Measurements from ENCODE around the gene CACNA2D3. TPM values are rescaled to one million over a fixed set of nuclear protein-coding genes. Genes with fewer than 3 reads are reported as not detected.

CACNA2D3 gene
- total RNA-seq, 1 donor from 2014 or later: not detected

DNA sequence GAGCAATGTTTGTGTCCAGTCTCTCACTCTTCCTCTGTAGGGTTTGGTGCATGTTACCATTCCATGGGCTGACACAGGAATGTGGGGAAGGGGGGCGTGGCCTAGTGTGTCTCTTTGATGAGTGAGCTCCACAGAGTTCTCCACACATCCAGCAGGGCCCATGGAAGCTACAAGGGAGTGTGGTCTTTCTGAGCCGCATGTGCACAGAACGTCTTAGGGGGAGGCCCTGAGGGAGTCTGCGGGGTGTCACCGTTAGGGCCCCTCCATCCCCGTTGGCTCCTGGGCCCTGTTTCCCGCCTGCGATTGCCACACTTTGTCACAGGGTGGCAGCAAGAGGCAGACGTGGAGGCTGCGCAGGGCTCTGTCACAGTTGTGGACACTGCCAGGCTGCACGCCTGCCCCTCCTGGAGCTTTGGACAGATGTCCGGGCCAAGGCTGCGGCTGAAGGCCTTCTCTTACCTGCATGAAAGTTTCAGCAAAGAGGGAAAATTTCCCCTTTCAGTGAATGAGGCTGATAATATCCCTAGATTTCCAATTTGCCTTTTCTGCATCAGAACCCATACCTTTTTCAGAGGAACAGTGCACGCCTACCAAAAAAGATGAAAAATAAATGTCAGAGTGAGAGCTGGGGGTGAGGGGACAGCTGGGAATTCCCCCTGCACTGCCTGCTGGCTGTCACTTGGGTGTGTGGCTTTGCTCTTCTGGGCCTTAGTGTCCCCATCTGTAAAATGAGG is 24.3 kb downstream of the CACNA2D3 start:
- H3K4me3 ChIP-seq: no peak overlapping the region
- H3K4me1 ChIP-seq: no peaks in the 10 kb centered on the region
- DNase-seq (ENCODE audit: low spot score): peak; percentile 85
- H3F3A ChIP-seq (ENCODE audit: low read depth): no peaks in the 10 kb centered on the region
- TF ChIP-seq EZH2 (IDR thresholded peaks at IDR 0.05): no peak
- TF ChIP-seq, protein P1, sequence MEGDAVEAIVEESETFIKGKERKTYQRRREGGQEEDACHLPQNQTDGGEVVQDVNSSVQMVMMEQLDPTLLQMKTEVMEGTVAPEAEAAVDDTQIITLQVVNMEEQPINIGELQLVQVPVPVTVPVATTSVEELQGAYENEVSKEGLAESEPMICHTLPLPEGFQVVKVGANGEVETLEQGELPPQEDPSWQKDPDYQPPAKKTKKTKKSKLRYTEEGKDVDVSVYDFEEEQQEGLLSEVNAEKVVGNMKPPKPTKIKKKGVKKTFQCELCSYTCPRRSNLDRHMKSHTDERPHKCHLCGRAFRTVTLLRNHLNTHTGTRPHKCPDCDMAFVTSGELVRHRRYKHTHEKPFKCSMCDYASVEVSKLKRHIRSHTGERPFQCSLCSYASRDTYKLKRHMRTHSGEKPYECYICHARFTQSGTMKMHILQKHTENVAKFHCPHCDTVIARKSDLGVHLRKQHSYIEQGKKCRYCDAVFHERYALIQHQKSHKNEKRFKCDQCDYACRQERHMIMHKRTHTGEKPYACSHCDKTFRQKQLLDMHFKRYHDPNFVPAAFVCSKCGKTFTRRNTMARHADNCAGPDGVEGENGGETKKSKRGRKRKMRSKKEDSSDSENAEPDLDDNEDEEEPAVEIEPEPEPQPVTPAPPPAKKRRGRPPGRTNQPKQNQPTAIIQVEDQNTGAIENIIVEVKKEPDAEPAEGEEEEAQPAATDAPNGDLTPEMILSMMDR (IDR thresholded peaks at IDR 0.05): peak; percentile 85
- H3K36me3 ChIP-seq: no peaks in the 10 kb centered on the region
- no peak overlapping the region for H3K4me3 Mint-ChIP-seq
- no peaks in the 10 kb centered on the region for H4K20me1 ChIP-seq (ENCODE audit: low read depth)
- no peak overlapping the region for H3K9ac ChIP-seq
- H3K27ac Mint-ChIP-seq: no peak overlapping the region
- no peaks in the 10 kb centered on the region for H3K36me3 Mint-ChIP-seq
- H3K27me3 Mint-ChIP-seq (ENCODE audit: insufficient read depth, low read depth): peaks cover 14% of the 10 kb centered on the region
- H3K79me2 ChIP-seq (ENCODE audit: low read depth): no peaks in the 10 kb centered on the region
- H3K27ac ChIP-seq: no peak overlapping the region
- H3K4me1 Mint-ChIP-seq: peaks cover 11% of the 10 kb centered on the region
- H3K27me3 ChIP-seq: no peaks in the 10 kb centered on the region
- H2AFZ ChIP-seq (replicated peaks): peak overlapping the region; percentile 70
- H3K9me3 ChIP-seq (ENCODE audit: low read depth): no peaks in the 10 kb centered on the region
- no peak overlapping the region for H3K4me2 ChIP-seq
- H3K9me3 Mint-ChIP-seq: no peaks in the 10 kb centered on the region

DNA sequence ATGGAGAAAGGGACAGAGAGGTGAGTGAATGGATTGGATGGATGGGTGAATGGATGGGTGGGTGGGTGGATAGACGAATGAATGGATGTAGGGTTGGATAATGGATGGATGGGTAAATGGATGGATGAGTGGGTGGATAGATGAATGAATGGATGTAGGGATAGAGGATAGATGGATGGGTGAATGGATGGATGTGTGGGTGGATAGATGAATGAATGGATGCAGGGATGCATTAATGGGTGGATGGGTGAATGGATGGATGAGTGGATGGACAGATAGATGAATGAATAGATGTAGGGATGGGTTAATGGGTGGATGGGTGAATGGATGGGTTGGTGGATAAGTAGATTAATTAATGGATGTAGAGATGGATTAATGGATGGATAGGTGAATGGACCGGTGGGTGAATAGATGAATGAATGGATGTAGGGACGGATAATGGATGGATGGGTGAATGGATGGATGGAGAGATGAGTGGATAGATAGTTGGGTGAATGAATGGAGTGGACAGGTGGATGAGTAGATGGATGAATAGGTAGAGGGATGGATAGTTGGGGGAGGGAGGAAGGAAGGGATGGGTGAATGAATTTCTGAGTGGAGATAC is 28.6 kb downstream of the CACNA2D3 start:
- Histone ChIP-seq H3K4me1 (no peaks in the 10 kb centered on the region), H3K9me3 (ENCODE audit: low read depth) (no peaks in the 10 kb centered on the region), H3F3A (ENCODE audit: low read depth) (no peaks in the 10 kb centered on the region), H3K4me3 (no peak overlapping the region), H3K4me2 (no peak overlapping the region), H3K9ac (no peak overlapping the region), H2AFZ (replicated peaks) (no peak overlapping the region), H3K36me3 (no peaks in the 10 kb centered on the region), H3K79me2 (ENCODE audit: low read depth) (no peaks in the 10 kb centered on the region), H3K27me3 (no peaks in the 10 kb centered on the region), H4K20me1 (ENCODE audit: low read depth) (no peaks in the 10 kb centered on the region), H3K27ac (no peak overlapping the region)
- no peaks in the 10 kb centered on the region for H3K36me3 Mint-ChIP-seq
- peaks cover 8% of the 10 kb centered on the region for H3K27me3 Mint-ChIP-seq (ENCODE audit: insufficient read depth, low read depth)
- H3K4me3 Mint-ChIP-seq: no peak overlapping the region
- TF ChIP-seq EZH2phosphoT487 (IDR thresholded peaks at IDR 0.05) (no peak), EZH2 (IDR thresholded peaks at IDR 0.05) (no peak)
- TF ChIP-seq, protein P1 (IDR thresholded peaks at IDR 0.05): no peak
- no peaks in the 10 kb centered on the region for H3K9me3 Mint-ChIP-seq
- peaks cover 11% of the 10 kb centered on the region for H3K4me1 Mint-ChIP-seq
- H3K27ac Mint-ChIP-seq: no peak overlapping the region
- DNase-seq (ENCODE audit: low spot score): no peak

DNA sequence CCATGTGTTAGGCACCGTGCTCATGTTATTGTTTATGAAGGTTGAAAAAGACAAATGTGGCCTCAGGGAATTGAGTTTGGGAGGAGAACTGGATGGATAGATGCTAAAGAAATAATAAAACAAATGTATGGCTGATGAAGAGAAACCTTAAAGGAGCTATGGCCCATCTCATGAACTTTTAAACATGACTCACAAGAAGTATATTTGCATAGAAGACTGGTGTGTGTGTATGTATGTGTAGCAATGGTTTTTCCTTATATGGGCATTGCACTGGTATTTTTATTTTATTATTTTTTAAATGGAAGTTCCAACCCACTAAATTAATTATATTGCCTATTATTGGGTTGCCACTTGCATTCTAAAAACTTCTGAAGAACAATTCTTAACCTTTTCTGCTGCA is 31.1 kb downstream of the CACNA2D3 start:
- Mint-ChIP-seq H3K4me3 (no peak overlapping the region), H3K4me1 (peaks cover 6% of the 10 kb centered on the region), H3K36me3 (no peaks in the 10 kb centered on the region), H3K9me3 (no peaks in the 10 kb centered on the region), H3K27me3 (ENCODE audit: insufficient read depth, low read depth) (peaks cover 2% of the 10 kb centered on the region), H3K27ac (no peak overlapping the region)
- H3K9me3 ChIP-seq (ENCODE audit: low read depth): no peaks in the 10 kb centered on the region
- no peak overlapping the region for H2AFZ ChIP-seq (replicated peaks)
- H3K27ac ChIP-seq: no peak overlapping the region
- no peaks in the 10 kb centered on the region for H3K36me3 ChIP-seq
- H3F3A ChIP-seq (ENCODE audit: low read depth): no peaks in the 10 kb centered on the region
- no peaks in the 10 kb centered on the region for H4K20me1 ChIP-seq (ENCODE audit: low read depth)
- H3K4me3 ChIP-seq: no peak overlapping the region
- no peak overlapping the region for H3K9ac ChIP-seq
- no peak for DNase-seq (ENCODE audit: low spot score)
- TF ChIP-seq EZH2phosphoT487 (IDR thresholded peaks at IDR 0.05) (no peak), EZH2 (IDR thresholded peaks at IDR 0.05) (no peak)
- TF ChIP-seq, protein P1 (IDR thresholded peaks at IDR 0.05): no peak
- no peaks in the 10 kb centered on the region for H3K27me3 ChIP-seq
- peaks cover 8% of the 10 kb centered on the region for H3K4me1 ChIP-seq
- H3K79me2 ChIP-seq (ENCODE audit: low read depth): no peaks in the 10 kb centered on the region
- H3K4me2 ChIP-seq: no peak overlapping the region
